Type B pancreatic cell (in vitro differentiated cells): ENCODE results near the gene WHAMM. TPM values are rescaled to one million over a fixed set of nuclear protein-coding genes. Genes with fewer than 3 reads are reported as not detected.

Experiments used
- DNase-seq: peaks from one replicate; pipeline ENCODE4 v3.0.0; 2021; ENCODE audit warnings: mixed read lengths; ENCODE audit not compliant: unreplicated experiment; ENCODE audit errors: extremely low spot score
- H3K27ac Mint-ChIP-seq: 2 replicates; pipeline ENCODE4 v1.8.0; 2021; ENCODE audit warnings: mild to moderate bottlenecking, mixed read lengths
- H3K27me3 Mint-ChIP-seq: 2 replicates; pipeline ENCODE4 v1.8.0; 2021; ENCODE audit warnings: mixed read lengths
- H3K36me3 Mint-ChIP-seq: 2 replicates; pipeline ENCODE4 v1.8.0; 2021; ENCODE audit warnings: mixed read lengths
- H3K4me1 Mint-ChIP-seq: one replicate; pipeline ENCODE4 v1.8.0; 2021; ENCODE audit warnings: mixed read lengths; ENCODE audit not compliant: unreplicated experiment
- H3K4me3 Mint-ChIP-seq: 2 replicates; pipeline ENCODE4 v1.8.0; 2021; ENCODE audit warnings: mild to moderate bottlenecking, mixed read lengths
- H3K9me3 Mint-ChIP-seq: 2 replicates; pipeline ENCODE4 v1.8.0; 2021; ENCODE audit warnings: mixed read lengths
- total RNA-seq: library from RNA; stranded (reverse); gene quantifications from 2 replicates; pipeline ENCODE4 v1.2.1, GENCODE V29; 2021; ENCODE audit warnings: low replicate concordance
- TF ChIP-seq, protein P1 (sequence below): fragments of 200-600 bp; sonication (generic); conservative IDR thresholded peaks from 2 replicates; pipeline ENCODE4 v1.5.0; 2021; ENCODE audit warnings: antibody characterized with exemption, mild to moderate bottlenecking

The WHAMM gene
- total RNA-seq, 1 donor from 2014 or later, result 9.0 TPM

DNA sequence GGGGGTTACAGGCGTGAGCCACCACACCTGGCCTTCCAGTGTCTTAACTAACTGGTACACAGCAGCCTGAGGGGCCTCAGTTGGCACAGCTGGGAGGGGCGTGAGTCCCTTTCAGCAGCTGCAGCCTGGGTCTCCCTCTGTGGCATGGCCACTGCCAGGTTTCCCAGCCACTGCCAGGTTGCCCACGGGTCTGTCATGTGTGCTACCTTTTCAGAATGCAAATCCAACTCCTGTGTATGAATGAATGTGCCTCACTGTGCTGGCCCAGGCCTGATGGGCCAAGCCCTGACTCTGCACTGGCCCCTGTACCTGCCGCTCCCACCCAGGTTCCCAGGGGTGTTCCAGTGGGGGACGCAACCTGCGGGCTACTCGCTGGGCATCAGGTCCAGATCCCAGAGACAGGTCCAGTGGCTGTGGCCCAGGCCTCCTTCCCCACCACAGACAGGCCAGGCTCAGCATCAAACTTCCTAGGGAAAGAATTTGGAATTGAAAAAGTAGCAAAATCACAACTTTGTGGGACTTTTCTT, 26.0 kb downstream of the WHAMM start:
- Mint-ChIP-seq H3K9me3 (peaks cover 5% of the 10 kb centered on the region), H3K4me1 (peaks cover 12% of the 10 kb centered on the region), H3K36me3 (peaks cover 42% of the 10 kb centered on the region), H3K27me3 (no peaks in the 10 kb centered on the region), H3K4me3 (no peak overlapping the region), H3K27ac (no peak overlapping the region)
- TF ChIP-seq, protein P1, sequence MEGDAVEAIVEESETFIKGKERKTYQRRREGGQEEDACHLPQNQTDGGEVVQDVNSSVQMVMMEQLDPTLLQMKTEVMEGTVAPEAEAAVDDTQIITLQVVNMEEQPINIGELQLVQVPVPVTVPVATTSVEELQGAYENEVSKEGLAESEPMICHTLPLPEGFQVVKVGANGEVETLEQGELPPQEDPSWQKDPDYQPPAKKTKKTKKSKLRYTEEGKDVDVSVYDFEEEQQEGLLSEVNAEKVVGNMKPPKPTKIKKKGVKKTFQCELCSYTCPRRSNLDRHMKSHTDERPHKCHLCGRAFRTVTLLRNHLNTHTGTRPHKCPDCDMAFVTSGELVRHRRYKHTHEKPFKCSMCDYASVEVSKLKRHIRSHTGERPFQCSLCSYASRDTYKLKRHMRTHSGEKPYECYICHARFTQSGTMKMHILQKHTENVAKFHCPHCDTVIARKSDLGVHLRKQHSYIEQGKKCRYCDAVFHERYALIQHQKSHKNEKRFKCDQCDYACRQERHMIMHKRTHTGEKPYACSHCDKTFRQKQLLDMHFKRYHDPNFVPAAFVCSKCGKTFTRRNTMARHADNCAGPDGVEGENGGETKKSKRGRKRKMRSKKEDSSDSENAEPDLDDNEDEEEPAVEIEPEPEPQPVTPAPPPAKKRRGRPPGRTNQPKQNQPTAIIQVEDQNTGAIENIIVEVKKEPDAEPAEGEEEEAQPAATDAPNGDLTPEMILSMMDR, result no peak
- no peak for DNase-seq

DNA sequence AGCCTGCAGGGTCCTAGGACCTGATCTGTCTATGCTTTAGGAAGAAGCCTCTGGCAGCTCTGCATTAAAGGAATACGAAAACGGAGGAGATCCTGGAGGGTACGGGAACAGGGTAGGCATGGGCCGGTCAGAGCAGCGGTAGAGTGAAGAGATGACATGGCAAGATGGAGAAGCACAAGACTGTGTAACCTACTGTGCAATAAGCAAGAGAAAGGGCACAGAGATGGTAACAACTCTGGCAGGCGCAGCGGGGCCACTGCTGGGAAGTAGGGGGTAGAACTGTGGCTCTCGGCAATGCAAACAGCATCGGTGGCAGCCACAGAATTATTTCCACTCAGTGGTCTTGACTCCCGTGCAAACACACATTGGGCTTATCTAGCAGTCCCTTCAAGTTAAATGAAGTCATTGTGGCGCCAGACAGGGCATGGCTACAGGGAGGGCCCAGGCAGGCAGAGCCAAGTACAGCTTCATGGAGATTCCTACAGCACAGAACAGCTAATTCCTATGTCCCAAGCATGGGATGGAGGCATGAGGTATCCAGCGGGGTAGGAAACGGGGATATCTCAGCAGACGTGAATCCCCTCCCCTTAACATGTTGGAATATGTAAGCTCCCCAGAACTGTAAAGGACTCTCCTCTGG, 28.8 kb downstream of the WHAMM start:
- Mint-ChIP-seq H3K4me1 (peaks cover under 1% of the 10 kb centered on the region), H3K36me3 (peaks cover 25% of the 10 kb centered on the region), H3K4me3 (no peak overlapping the region), H3K9me3 (peaks cover 5% of the 10 kb centered on the region), H3K27me3 (no peaks in the 10 kb centered on the region), H3K27ac (no peak overlapping the region)
- TF ChIP-seq, protein P1, result no peak
- no peak for DNase-seq

DNA sequence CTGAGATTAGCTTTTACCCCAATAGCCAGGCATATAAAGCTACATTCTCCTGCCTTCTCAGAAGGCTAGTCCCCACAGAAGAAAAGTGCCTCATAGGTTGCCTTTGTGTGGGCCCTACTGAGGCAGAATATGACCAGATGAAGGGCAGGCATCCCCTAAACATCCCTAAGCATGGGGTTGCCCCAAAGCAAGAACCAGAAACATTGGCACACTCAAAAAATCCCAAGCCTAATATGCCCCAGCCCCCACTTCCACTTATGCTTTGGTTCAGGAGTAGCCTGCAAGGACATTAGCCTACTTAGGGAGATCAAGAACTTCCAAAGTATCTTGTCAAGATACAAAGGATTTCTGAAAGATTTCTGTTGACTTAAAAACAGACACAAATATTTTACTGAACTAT, 29.7 kb downstream of the WHAMM start:
- no peaks in the 10 kb centered on the region for H3K4me1 Mint-ChIP-seq
- no peaks in the 10 kb centered on the region for H3K27me3 Mint-ChIP-seq
- TF ChIP-seq, protein P1, result no peak
- H3K4me3 Mint-ChIP-seq, result no peak overlapping the region
- DNase-seq, result no peak
- peaks cover 5% of the 10 kb centered on the region for H3K9me3 Mint-ChIP-seq
- peaks cover 21% of the 10 kb centered on the region for H3K36me3 Mint-ChIP-seq
- H3K27ac Mint-ChIP-seq, result no peak overlapping the region

DNA sequence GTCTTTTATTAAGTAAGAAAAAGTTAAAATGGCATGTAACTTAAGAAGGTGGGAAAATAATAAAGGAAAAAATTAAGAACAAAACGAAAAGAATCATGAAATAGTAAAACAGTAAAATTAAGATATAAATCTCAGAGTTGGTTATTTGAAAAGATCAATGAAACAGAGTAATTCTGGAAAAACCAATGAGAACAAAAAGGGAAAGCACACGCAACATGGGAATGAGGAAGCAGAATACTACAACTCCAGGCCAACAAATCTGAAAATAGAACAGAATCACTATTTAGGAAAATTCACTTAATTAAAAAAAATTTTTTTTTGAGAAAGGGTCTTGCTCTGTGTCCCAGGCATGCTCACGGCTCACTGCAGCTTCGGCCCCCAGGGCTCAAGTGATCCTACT, 30.7 kb downstream of the WHAMM start:
- Mint-ChIP-seq H3K36me3 (peaks cover 19% of the 10 kb centered on the region), H3K4me3 (no peak overlapping the region), H3K27ac (no peak overlapping the region), H3K4me1 (no peaks in the 10 kb centered on the region), H3K9me3 (peaks cover 5% of the 10 kb centered on the region), H3K27me3 (no peaks in the 10 kb centered on the region)
- no peak for DNase-seq
- TF ChIP-seq, protein P1, result no peak

DNA sequence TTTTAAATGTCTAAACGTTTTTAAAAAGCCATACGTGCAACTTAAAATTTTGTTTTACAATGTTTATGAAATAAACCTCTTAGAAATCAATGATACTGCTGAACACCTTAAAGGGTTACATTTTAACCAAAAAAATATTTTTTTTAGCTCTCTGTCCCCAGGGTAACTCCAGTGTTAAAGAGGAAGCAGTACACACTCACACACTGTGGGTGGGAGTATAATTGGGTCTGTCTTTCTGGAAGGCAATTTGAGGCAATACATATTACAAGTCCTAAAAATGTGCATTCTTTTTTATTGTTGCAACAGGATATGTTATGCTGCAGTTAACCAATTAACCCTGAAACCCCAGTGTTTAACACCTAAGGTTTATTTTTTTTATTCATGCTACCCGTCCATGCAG, 34.1 kb downstream of the WHAMM start:
- peaks cover 13% of the 10 kb centered on the region for H3K4me1 Mint-ChIP-seq
- TF ChIP-seq, protein P1, result no peak
- no peak overlapping the region for H3K27ac Mint-ChIP-seq

More for the DNA sequence above, 34.1 kb downstream of the WHAMM start:
- no peaks in the 10 kb centered on the region for H3K36me3 Mint-ChIP-seq
- H3K4me3 Mint-ChIP-seq, result no peak overlapping the region
- no peak for DNase-seq
- no peaks in the 10 kb centered on the region for H3K27me3 Mint-ChIP-seq
- H3K9me3 Mint-ChIP-seq, result no peaks in the 10 kb centered on the region
